ENCODE results near the gene PFDN1.

DNA sequence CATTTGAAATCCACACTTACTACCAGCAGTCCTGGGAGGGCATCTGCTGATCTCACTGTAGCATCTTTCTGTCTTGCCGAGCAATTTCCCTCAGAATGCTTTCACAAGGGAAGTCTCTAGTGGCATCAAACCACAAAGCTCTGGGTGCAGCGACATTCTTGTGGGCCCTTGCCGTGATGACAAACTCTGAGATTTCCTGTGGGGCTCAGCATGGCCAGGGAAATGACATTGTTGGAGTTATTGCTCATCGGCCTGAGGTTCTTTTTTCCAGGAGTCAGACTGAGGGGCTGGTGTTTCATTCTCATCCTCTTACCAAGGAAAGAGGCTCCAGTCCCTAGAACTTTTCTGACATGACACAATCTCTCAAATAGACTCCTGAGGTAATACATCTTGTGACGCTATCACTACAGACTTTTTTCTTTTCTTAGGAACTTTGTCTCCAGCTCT lies 51.4 kb downstream of the PFDN1 start:
- TF ChIP-seq, protein P1, sequence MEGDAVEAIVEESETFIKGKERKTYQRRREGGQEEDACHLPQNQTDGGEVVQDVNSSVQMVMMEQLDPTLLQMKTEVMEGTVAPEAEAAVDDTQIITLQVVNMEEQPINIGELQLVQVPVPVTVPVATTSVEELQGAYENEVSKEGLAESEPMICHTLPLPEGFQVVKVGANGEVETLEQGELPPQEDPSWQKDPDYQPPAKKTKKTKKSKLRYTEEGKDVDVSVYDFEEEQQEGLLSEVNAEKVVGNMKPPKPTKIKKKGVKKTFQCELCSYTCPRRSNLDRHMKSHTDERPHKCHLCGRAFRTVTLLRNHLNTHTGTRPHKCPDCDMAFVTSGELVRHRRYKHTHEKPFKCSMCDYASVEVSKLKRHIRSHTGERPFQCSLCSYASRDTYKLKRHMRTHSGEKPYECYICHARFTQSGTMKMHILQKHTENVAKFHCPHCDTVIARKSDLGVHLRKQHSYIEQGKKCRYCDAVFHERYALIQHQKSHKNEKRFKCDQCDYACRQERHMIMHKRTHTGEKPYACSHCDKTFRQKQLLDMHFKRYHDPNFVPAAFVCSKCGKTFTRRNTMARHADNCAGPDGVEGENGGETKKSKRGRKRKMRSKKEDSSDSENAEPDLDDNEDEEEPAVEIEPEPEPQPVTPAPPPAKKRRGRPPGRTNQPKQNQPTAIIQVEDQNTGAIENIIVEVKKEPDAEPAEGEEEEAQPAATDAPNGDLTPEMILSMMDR (IDR thresholded peaks at IDR 0.05) = no peak
- no peak for TF ChIP-seq POLR2A (IDR thresholded peaks at IDR 0.05)

Measured in testis (tissue), 2 donors.